Measurements from ENCODE around the gene SLCO3A1.

SLCO3A1 gene

GRCh38 chr15:92011611-92012367 is 158.3 kb downstream of the SLCO3A1 start:
- DNase-seq = no peak

- DNase-seq = no peak
Measured at GRCh38 chr15:92012368-92012629, 158.8 kb downstream of the SLCO3A1 start.

- no peak for DNase-seq
Measured at GRCh38 chr15:92012881-92013280, 159.4 kb downstream of the SLCO3A1 start.

GRCh38 chr15:92014281-92015030 is 160.9 kb downstream of the SLCO3A1 start:
- DNase-seq = no peak

- DNase-seq = no peak
Measured at GRCh38 chr15:92017882-92018534, 164.5 kb downstream of the SLCO3A1 start.

- no peak for DNase-seq
Measured at GRCh38 chr15:92018535-92019239, 165.2 kb downstream of the SLCO3A1 start.

GRCh38 chr15:92019706-92020105 is 166.2 kb downstream of the SLCO3A1 start:
- DNase-seq = no peak

- DNase-seq = no peak
Measured at GRCh38 chr15:92020207-92020606, 166.7 kb downstream of the SLCO3A1 start.

GRCh38 chr15:92020804-92021203 is 167.3 kb downstream of the SLCO3A1 start:
- DNase-seq = no peak

- no peak for DNase-seq
Measured at GRCh38 chr15:92021792-92022191, 168.3 kb downstream of the SLCO3A1 start.

- no peak for DNase-seq
Measured at GRCh38 chr15:92023965-92024364, 170.5 kb downstream of the SLCO3A1 start.

- DNase-seq = no peak
Measured at GRCh38 chr15:92025706-92026270, 172.3 kb downstream of the SLCO3A1 start.

GRCh38 chr15:92028389-92028724 is 174.8 kb downstream of the SLCO3A1 start:
- no peak for DNase-seq

- DNase-seq = no peak
Measured at GRCh38 chr15:92029767-92030166, 176.3 kb downstream of the SLCO3A1 start.

- no peak for DNase-seq
Measured at GRCh38 chr15:92033314-92033713, 179.8 kb downstream of the SLCO3A1 start.

GRCh38 chr15:92033723-92034122 is 180.2 kb downstream of the SLCO3A1 start:
- no peak for DNase-seq

- no peak for DNase-seq
Measured at GRCh38 chr15:92034227-92034626, 180.7 kb downstream of the SLCO3A1 start.

GRCh38 chr15:92035551-92035950 is 182.0 kb downstream of the SLCO3A1 start:
- no peak for DNase-seq

GRCh38 chr15:92035961-92036360 is 182.5 kb downstream of the SLCO3A1 start:
- no peak for DNase-seq

GRCh38 chr15:92037491-92037890 is 184.0 kb downstream of the SLCO3A1 start:
- DNase-seq = no peak

GRCh38 chr15:92040350-92040749 is 186.8 kb downstream of the SLCO3A1 start:
- no peak for DNase-seq

- no peak for DNase-seq
Measured at GRCh38 chr15:92041371-92041770, 187.9 kb downstream of the SLCO3A1 start.

GRCh38 chr15:92043283-92043682 is 189.8 kb downstream of the SLCO3A1 start:
- peak in 1 of 2 experiments; percentile 22 for DNase-seq

All from SHP77 (cell line).